Stimulated activated CD4-positive, alpha-beta T cell treated with anti-CD3 and anti-CD28 coated beads, Interleukin-2, amount 100 ng/mL, for 4 hours (primary cell): ENCODE measurements around the gene CCDC28B.

Source experiments
- DNase-seq: peaks from one replicate; pipeline ENCODE4 v3.0.0-alpha.2; 2020; ENCODE audit warnings: low read depth

Gene CCDC28B

DNA sequence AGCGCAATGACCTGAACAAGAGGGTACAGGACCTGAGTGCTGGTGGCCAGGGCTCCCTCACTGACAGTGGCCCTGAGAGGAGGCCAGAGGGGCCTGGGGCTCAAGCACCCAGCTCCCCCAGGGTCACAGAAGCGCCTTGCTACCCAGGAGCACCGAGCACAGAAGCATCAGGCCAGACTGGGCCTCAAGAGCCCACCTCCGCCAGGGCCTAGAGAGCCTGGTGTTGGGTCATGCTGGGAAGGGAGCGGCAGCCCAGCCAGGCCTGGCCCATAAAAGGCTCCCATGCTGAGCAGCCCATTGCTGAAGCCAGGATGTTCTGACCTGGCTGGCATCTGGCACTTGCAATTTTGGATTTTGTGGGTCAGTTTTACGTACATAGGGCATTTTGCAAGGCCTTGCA lies 5.4 kb upstream of the CCDC28B start:
- DNase-seq, result no peak

DNA sequence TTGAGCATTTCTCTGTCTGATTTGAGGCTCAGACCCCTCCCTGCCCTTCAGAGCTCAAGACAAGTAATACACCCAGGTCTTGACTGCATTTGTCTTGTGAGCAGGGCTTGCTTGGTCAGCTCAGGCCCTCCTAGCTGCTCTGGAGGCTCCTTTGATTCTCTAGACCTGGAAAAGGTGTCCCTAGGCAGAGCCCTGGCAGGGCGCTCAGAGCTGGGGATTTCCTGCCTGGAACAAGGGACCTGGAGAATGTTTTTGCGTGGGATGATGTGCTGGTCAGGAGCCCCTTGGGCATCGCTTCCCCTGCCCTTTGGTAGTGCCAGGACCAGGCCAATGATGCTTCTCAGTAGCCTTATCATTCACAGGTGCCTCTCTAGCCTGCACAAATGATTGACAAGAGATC lies 4.9 kb upstream of the CCDC28B start:
- DNase-seq, result no peak

DNA sequence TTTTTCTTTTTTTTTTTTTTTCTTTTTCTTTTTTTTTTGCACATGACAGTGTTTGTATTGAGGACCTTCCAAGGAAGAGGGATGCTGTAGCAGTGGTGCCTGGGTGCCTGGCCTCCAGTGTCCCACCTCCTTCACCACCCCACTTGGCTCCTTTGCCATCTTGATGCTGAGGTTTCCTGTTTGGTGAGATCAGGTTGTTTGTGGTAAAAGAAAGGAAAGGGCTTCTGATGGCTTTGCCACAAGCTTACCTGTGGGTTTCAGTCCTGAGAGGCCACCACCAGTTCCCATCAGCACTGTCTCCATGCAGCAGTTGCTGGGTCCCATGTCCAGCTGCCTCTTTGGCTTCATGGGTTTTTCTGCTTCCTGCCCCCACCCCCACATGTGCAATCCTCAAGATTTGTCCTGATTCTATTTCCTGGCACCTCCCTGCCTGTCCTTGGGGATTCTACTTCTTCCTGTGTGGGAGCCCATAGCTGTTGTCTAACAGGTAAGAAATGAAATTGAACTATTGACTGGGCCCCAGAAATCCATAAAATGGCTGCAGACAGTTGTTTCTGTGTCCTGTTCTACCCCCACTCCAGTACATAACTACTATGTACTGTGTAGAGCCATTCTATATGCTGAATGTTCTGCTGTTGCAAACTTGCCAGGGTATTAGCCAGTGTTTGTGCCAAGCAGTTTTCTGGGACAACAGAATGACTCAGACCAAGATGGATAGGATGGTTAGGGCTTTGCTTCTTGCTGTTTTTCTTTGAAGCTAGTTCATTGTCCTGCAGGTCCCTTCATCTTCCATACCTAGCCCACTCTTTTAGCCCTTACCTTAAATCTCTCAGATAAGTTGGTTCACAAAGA lies 4.2 kb upstream of the CCDC28B start:
- no peak for DNase-seq

DNA sequence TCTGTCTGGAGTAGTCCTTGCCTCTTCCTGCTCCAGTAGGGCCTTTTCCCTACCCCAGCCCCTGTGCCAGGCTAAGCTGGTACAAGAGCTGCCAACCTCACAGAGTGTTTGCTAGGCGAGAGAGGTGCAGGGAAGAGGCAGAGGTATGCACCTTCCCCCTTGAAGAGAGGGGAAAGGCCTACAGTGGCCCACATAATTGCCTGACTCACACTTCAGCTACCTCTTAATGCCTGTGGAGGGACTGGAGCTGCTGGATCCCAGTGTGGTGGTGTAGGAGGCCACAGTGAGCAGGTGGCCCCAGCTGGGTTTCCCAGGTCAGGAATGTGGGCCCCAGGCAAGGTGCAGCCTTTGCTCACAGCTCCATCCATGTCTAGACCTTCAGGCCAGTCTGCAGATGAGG lies 3.3 kb upstream of the CCDC28B start:
- no peak for DNase-seq

DNA sequence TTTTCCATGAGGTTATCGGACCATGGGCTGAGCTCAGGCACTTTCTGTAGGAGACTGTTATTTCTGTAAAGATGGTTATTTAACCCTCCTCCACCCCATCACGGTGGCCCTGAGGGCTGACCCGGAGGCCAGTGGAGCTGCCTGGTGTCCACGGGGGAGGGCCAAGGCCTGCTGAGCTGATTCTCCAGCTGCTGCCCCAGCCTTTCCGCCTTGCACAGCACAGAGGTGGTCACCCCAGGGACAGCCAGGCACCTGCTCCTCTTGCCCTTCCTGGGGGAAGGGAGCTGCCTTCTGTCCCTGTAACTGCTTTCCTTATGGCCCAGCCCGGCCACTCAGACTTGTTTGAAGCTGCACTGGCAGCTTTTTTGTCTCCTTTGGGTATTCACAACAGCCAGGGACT lies 2.6 kb upstream of the CCDC28B start:
- DNase-seq, result no peak

DNA sequence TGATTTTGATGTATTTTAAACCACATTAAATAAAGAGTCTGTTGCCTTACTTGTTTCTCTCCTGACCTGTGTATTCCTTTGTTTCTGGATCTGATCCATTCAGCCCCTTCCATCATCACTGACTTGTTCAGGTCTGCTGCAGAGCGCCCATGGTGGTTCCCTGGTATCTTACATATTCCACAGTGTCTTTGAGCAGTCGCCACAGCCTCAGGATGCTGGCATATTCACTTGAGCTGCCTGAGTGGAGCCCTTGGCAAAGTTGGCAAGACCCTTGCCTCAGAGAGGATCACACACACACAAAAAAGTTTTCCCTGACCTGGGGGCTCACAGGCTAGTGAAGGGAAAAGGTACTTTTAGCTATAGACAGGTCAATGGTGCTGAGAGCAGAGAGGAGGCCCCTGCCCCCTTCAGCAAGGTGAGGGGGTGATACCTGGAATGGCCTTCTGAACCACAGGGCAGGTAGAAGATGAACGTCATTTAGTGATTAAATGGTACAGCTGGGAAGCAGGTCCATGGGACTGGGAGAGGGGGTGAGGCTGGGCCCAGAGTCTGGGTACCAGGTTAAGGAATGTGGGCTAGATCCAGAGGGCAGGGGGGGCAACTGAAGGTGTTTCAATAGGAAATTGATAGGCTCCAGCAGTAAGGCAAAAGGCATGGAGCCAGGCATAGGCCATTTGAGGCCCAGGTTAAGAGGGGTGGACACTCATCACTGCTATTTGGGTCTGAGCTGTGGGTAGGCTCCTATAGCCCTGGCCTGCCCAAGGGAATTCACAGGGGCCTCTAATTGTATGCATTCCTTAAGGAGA lies 2.0 kb upstream of the CCDC28B start:
- no peak for DNase-seq

DNA sequence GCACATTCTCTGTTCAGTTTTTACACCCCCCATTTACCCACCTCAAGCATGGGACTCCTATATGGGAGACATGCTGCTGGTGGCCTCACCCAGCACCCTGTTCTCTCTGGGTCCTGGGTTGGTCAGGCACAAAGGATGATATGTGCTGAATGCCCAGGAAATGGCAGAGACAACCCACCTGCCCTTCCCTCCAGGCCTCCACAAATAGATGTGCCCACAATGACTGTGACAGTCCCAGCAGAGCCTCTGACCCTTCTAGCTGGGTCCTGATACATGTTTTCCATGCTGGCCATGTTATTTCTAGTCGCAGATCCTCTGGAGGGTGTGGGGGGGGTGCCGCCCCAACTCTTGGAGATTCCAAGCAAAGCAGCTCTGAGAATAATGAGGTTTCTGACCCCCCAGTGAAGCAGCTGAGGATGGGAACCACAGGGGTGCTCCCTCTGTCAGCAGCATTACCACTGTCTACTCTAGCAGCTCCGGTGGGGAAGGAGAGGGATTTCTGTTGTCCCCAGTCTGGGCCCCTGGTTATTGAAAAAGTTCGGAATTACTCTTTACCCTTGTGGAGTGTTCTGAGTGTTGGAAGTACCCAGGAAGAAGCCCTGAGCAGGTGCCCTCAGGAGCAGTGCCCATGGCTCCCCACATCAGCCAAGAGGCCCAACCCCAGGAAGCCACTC lies 1.2 kb upstream of the CCDC28B start:
- no peak for DNase-seq

DNA sequence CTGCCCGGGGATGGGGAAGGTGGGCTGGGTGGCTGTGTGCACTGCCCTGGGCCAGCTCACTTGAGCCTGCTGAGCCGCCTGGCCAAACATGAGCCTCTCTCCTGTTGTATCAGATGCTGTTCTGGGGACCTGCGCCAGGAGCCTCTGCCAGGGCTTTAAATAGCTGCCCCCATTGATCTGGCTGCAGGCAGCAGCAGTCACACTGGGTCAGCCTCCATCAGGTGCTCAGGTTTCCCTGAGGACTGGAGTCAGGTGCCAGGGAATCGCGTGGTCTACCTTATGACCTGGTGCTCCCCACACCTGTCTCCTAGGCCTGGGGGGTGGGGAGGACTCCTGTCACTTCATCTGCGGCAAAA lies 700 bp upstream of the CCDC28B start:
- no peak for DNase-seq

DNA sequence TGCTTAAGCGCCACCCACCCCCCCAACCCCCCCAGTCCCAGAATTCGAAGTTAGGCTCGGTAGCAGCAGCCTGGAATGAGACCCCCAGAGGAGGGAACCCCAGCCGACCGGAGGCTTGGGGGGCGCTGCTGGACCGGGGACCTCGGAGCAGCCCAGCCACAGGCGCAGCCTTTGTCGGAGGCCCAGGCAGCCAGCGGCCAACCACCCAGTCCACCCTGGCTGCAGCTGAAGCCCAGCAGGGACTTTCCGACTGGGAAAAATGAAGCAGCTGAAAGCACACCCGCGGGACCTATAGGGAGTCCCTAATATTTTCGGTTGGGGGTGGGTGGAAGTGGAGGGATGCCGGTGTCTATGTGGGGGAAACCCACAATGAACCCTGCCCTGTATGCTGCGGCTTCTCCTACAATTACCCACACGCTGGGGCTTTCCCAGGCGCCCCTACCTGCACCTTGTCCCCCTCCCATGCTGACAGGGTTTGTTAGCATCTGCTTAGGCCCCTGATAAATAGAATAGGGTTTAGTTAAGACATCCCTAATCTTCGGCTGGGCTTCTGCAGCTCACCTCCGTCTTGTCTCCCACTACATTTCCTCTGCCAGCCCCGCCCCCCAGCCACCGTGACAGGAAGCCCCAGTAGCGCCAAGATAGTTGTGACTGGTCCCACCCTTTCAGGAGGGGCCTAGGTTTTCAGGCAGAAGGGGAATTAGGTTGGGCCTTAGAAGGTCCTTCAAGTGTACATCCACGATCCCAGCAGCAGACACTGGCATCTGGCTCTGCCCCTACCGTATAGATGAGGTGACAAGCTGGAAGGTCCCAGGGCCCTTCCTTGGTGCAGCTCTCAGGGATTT lies 838 bp downstream of the CCDC28B start:
- DNase-seq, result peak; percentile 64

DNA sequence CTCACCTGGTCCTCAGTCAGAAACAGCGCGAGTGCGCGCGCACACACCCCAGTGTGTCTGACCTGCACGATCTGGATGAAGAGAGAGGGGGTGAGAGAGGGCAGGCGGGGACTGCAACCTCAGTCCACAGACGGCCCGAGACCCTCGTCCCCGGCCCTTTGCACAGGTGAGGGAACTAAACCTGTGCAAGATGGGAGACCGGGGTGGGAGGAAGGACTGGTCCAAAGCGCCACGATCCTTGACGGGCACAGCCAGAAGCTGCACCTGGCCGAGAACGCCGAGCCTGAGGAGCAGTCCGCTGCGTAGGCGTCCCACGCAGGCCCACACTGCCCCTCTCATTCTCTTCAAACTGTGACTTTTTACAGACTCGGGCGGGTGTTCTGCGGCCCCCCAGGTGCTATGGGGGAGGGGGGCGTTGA lies 4.6 kb downstream of the CCDC28B start:
- DNase-seq, result no peak

DNA sequence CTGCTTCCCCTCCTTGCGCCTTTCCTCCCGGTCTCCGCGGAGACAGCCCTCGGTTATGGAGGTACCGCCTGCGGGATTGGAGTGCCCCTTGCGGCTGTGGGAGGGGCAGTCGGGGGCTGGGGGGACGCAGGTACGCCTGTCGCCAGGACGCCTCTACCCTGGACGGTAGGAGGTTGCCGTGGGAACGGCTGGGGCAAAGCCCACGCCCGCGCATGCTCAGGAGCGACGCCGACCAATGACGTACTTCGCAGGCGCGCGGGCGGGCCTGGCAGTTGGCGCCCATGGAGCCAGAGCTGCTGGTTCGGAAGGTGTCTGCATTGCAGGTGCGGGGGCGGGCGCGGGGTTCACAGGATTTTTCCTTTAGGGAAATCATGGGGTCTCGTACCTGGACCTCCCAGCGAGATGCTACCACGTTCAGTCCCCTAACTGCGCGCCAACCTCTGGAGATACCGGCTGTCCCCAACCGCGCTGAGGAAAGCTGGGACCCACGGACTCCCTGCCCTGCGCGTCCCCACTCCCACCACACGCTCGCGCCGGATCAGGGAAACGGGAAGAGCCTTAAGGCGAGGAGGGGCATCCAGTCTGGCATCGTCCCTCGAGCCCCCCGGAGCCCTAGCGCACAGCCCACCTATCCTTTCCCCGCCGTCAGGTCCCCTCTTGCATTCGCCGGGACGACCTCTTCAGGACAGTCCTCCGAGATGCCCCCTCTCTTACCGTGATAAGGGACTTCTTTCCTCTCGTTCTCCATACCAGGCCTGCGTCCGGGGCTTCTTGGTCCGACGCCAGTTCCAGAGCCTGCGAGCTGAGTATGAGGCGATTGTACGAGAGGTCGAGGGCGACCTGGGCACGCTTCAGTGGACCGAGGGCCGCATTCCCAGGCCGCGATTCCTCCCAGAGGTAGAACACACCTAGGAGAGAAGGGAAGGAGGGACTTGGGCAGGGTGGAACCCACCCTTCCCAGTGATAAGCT lies 5.3 kb downstream of the CCDC28B start, which contains the start of gene IQCC:
IQCC (plus strand) TSS at position 271 of the 970 bp plus-strand sequence; CDS start at position 282, 11 bp downstream.
- DNase-seq, result peak; percentile 78

DNA sequence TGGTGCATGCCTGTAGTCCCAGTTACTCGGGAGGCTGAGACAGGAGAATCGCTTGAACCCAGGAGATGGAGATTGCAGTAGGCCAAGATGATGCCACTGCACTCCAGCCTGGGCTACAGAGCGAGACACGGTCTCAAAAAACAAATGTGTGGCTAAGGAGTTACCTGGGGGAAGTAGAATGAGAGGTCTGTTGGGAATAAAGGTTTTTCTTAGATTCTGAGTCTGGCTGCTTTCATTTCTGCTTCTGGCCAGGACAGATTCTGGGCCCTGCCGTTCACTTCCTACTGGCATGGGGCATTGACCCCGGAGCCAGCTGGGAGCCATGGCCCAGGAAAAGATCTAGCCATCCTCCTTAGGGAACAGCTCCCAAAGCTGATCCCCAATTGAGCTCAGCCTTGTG lies 8.1 kb downstream of the CCDC28B start:
- DNase-seq, result no peak

DNA sequence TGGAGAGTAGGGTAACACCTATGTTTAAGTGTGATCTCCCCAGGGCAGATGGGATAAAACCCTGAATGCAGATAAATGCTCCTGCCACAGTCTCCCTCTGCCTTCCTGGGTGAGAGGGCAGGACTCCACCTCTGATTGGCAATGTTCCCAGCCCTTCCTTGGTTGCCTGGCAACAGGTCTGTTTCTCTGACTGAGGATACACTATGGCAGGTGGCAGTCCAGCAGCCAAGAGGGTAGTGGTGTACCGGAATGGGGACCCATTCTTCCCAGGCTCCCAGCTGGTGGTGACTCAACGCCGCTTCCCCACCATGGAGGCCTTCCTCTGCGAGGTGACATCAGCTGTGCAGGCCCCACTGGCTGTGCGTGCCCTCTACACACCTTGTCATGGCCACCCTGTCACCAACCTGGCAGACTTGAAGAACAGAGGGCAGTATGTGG lies 8.5 kb downstream of the CCDC28B start, which contains the start of gene DCDC2B:
DCDC2B (plus strand) TSS at position 199 of the 438 bp plus-strand sequence; CDS start at position 204, 5 bp downstream.
- no peak for DNase-seq

DNA sequence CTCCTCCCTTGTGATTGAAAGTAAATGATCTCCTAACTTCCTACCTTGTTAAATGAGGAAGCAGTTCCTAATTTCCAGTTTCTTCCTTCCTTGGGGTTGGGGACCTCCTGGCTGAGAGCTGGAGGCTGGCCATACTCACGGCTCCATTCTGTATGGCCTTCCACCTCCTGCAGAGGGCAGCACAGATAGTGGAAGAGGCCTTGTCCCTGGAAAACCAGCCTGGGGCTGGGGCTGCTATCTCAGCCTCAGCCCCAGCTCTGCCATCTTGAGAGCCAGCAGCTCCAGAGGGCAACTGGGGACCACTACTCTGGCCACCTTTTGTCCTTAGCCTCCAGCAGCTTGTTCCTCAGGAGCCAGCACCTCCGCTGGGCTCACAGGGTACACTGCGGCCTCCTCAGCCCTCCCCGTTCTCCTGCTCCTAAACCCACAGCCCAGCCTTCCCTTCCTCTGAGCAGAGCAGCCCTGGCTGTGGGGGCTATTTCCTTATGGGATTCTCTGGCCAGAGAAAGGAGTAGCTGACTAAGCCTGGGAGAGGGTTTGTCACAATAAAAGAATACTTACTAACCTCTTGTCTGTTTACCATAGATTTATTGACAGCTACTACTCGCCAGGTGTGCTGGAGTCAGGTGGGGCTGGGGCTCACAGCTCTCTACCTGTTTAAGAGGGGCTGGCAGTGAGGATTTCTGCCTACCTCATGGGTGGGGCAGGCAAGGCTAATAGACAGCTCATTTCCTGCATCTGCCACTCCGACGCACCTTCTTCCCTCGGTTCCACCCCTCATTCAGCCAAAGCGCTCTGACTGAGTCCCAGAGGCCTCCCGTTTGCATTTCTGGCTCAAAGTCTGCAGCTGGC lies 15.5 kb downstream of the CCDC28B start:
- DNase-seq, result peak; percentile 46

DNA sequence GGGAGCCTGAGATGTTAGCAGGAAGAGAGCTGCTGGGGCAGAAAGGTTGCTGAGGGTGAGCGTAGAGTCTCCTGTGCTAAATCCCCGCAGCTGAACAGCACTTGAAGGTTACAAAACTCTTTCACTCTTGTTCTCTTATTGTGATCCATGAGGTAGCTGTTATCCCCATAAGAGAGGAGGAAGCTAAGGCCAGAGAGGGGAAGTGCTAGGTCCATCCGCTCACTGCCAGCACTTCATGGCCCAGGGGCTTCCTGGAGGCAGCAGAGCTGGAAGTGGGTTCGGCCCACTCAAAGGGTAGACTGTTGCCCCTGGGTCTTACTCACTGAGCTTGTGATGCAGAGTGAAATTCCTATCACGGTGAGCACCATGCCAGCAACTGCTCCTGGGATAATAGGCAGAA lies 16.2 kb downstream of the CCDC28B start:
- no peak for DNase-seq

DNA sequence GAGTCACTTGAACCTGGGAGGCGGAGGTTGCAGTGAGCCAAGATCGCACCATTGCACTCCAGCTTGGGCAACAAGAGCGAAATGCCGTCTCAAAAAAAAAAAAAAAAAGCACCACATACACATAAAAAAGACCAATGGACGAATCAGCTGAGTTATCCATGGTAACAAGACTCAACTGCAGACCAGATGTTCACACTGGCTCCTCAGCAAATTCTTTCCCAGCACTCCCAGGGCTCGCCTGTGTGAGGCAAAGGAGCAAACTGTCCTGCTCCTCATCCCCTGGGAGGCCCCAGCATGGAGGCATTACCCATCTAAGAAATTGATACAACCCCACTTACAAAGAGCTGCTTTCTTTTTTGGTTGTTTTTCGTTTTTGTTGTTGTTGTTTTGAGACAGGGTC lies 18.6 kb downstream of the CCDC28B start:
- no peak for DNase-seq

DNA sequence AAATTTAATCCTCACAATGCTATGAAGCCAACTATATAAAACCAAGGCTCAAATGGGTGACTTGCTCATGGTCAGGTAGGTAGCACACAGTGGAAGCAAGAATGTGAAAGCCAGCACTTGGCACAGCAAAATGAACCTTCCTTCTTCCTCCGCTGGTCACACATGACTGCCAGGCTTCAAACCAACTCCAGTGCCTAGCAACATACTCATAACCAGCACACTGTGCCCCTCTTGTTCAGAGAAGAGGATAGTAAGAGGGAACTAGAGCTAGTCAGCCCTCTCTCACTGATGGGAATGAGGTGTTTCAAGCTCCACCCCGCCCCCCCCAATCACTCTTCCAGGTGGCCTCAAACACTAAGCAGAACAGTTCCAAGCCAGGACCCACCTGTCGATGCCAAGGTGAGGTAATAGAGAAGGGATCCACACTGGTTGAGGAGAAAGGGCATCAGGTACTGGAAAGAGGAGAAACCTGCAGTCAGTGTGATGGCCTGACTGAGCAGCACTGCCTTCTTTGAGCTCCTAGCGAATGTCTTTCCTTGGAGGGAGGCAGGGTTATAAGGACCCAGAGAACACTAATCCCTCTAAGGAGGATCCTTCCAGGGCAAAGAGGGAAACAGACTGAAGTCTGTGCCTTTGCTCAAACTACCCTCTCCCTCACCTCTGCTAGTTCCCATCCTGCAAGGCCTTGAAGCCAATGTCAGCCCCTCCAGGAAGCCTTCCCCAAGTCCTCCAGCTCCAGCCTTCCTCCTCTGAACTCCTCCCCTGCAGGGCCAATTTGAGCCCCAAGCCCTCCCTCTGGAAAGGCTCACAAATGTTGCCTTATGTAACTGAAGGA lies 20.6 kb downstream of the CCDC28B start:
- no peak for DNase-seq

DNA sequence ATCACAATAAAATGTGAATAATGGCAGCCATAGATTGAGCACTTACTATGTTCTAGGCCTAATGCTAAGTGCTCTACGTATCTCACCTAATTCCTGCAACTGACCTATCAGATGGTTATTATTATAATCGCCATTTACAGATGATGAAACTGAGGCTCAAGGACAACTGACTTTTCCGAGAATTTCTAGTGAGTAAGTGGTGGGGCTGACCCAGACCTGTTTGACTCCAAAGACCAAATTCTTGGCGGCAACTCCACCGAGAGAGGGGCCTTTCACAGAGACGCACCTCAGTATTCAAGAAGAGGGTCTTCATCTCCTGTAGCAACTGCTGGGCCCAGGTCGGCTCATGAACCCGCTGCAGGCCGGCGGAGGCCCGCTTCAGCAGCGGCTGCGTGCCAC lies 21.2 kb downstream of the CCDC28B start:
- DNase-seq, result no peak
